ENCODE results near the gene ZNF107. TPM values are rescaled to one million over a fixed set of nuclear protein-coding genes. Genes with fewer than 3 reads are reported as not detected.
A peak's percentile ranks its signal among the peaks of the same experiment; 100 is the strongest.

Gene ZNF107
- total RNA-seq, 3 donors from 2014 or later, result 3.7 to 72.7 (median 33.1) TPM

GRCh38 chr7:64747802-64748201 is 81.9 kb downstream of the ZNF107 start:
- intact Hi-C loops (cut with DNase I; ENCODE audit: low total_unique reads), result no loop called here
- Histone ChIP-seq H3K9me3 (peaks cover 6 to 12% of the 10 kb centered on the region in 2 donors), H3K27me3 (no peaks in the 10 kb centered on the region), H3K4me1 (no peaks in the 10 kb centered on the region), H3K36me3 (no peaks in the 10 kb centered on the region), H3K4me3 (no peak overlapping the region), H3K27ac (no peak overlapping the region)
- TF ChIP-seq POLR2A (IDR thresholded peaks at IDR 0.05) (no peak), CTCF (IDR thresholded peaks at IDR 0.05) (no peak), POLR2AphosphoS5 (IDR thresholded peaks at IDR 0.05) (no peak)
- DNase-seq (ENCODE audit: low spot score in 2 of 2), result no peak

- no peaks in the 10 kb centered on the region for H3K36me3 ChIP-seq
- H3K4me3 ChIP-seq, result no peak overlapping the region
- DNase-seq (ENCODE audit: low spot score in 2 of 2), result no peak
- no peak overlapping the region for H3K27ac ChIP-seq
- intact Hi-C loops (cut with DNase I; ENCODE audit: low total_unique reads), result no loop called here
- H3K9me3 ChIP-seq, result peaks cover under 1 to 6% of the 10 kb centered on the region in 2 donors
- TF ChIP-seq POLR2A (IDR thresholded peaks at IDR 0.05) (no peak), POLR2AphosphoS5 (IDR thresholded peaks at IDR 0.05) (no peak), CTCF (IDR thresholded peaks at IDR 0.05) (no peak)
- H3K4me1 ChIP-seq, result no peaks in the 10 kb centered on the region
- H3K27me3 ChIP-seq, result no peaks in the 10 kb centered on the region
Observed at GRCh38 chr7:64753032-64753431, 87.1 kb downstream of the ZNF107 start.

GRCh38 chr7:64755865-64756264 is 89.9 kb downstream of the ZNF107 start:
- no peaks in the 10 kb centered on the region for H3K9me3 ChIP-seq
- no peaks in the 10 kb centered on the region for H3K36me3 ChIP-seq
- no peak overlapping the region for H3K27ac ChIP-seq
- H3K4me3 ChIP-seq, result no peak overlapping the region
- no peak for TF ChIP-seq CTCF (IDR thresholded peaks at IDR 0.05)
- TF ChIP-seq POLR2A (IDR thresholded peaks at IDR 0.05), result no peak
- no peak for TF ChIP-seq POLR2AphosphoS5 (IDR thresholded peaks at IDR 0.05)
- DNase-seq (ENCODE audit: low spot score in 2 of 2), result no peak
- intact Hi-C loops (cut with DNase I; ENCODE audit: low total_unique reads), result no loop called here
- H3K27me3 ChIP-seq, result no peaks in the 10 kb centered on the region
- H3K4me1 ChIP-seq, result no peaks in the 10 kb centered on the region

GRCh38 chr7:64758151-64758550 is 92.2 kb downstream of the ZNF107 start:
- intact Hi-C loops (cut with DNase I; ENCODE audit: low total_unique reads), result no loop called here
- Histone ChIP-seq H3K27ac (peak overlapping the region; percentile 33 to 71), H3K9me3 (no peaks in the 10 kb centered on the region), H3K27me3 (no peaks in the 10 kb centered on the region), H3K4me1 (no peaks in the 10 kb centered on the region), H3K36me3 (no peaks in the 10 kb centered on the region), H3K4me3 (no peak overlapping the region)
- TF ChIP-seq CTCF (IDR thresholded peaks at IDR 0.05) (no peak), POLR2AphosphoS5 (IDR thresholded peaks at IDR 0.05) (no peak), POLR2A (IDR thresholded peaks at IDR 0.05) (no peak)
- DNase-seq (ENCODE audit: low spot score in 2 of 2), result no peak

Other genes with a start within 250 kb of the ZNF107 start
- gene ZNF680, start 103.1 kb upstream of the ZNF107 start, total RNA-seq, result 10 to 100 TPM; 16.2 to 50.3 (median 34.1) TPM
- 10 to 100 TPM; 10.6 to 40.8 (median 31.1) TPM for gene ZNF138, start 128.3 kb downstream of the ZNF107 start, total RNA-seq
- gene ZNF273, start 237.1 kb downstream of the ZNF107 start, total RNA-seq, result 10 to 100 TPM in 2 of 3 donors, 1 to 10 TPM in 1; 6.9 to 21.7 (median 18.0) TPM